Sigmoid colon (tissue), 3 donors: Measurements from ENCODE around the gene UBXN1.

Experiments
- CTCF ChIP-seq, 4 experiments: fragments of 450-650 bp in 3 of 4; fragments of 200-600 bp in 1 of 4; IDR thresholded peaks; one replicate each; pipeline ENCODE4 v1.5.1; 2016 to 2019; ENCODE audit warnings: antibody characterized with exemption in 4 of 4, mild to moderate bottlenecking in 3 of 4, moderate library complexity in 2 of 4
- POLR2A ChIP-seq, 2 donors: fragments of 450-650 bp; IDR thresholded peaks; one replicate each; pipeline ENCODE4 v1.6.1; 2016; ENCODE audit warnings: antibody characterized with exemption in 2 of 2, mild to moderate bottlenecking in 2 of 2, moderate library complexity in 2 of 2

GRCh38 chr11:62671236-62671607 is 7.7 kb downstream of the UBXN1 start:
- TF ChIP-seq POLR2A (IDR thresholded peaks at IDR 0.05) (no peak), CTCF (IDR thresholded peaks at IDR 0.05) (no peak)
